Prostate gland (tissue), 2 donors: ENCODE measurements around the gene OR10D3.

ENCODE experiments used
- CTCF ChIP-seq, 4 experiments: fragments of 200-600 bp in 2 of 4; fragments of 450-650 bp in 2 of 4; sonication (generic) in 2 of 4; IDR thresholded peaks; 1 replicate in 3 of 4; 2 replicates in 1 of 4; pipeline ENCODE4 v1.5.1; 2016 to 2019; ENCODE audit warnings: antibody characterized with exemption in 4 of 4, mild to moderate bottlenecking in 2 of 4, moderate library complexity in 2 of 4
- POLR2A ChIP-seq: fragments of 450-650 bp; IDR thresholded peaks from one replicate; pipeline ENCODE4 v1.6.1; 2016; ENCODE audit warnings: antibody characterized with exemption, mild to moderate bottlenecking

- TF ChIP-seq CTCF (IDR thresholded peaks at IDR 0.05) (no peak), POLR2A (no peak)
Observed at GRCh38 chr11:124197999-124198398, 14.9 kb downstream of the OR10D3 start.
